ENCODE results near the gene ABCB7.

- TF ChIP-seq EZH2 (IDR thresholded peaks at IDR 0.05; ENCODE audit: low read depth, unreplicated experiment), result no peak
- no peak for TF ChIP-seq CTCF (conservative IDR thresholded peaks at IDR 0.05; ENCODE audit: low read depth in 2 of 2)
- TF ChIP-seq ZNF114 (CRISPR knock-in tag; IDR thresholded peaks at IDR 0.05), result no peak
- no peak for TF ChIP-seq POLR2AphosphoS5 (IDR thresholded peaks at IDR 0.05; ENCODE audit: low read depth)
- TF ChIP-seq JUNB (IDR thresholded peaks at IDR 0.05; ENCODE audit: unreplicated experiment), result no peak
- TF ChIP-seq REST (IDR thresholded peaks at IDR 0.05; ENCODE audit: unreplicated experiment), result no peak
- no peak for TF ChIP-seq ETS1 (IDR thresholded peaks at IDR 0.05)
These were observed 84.7 kb downstream of the ABCB7 start for GRCh38 chrX:75071334-75071733.
